Epithelial cell of umbilical artery (primary cell): Measurements from ENCODE around the gene F7. TPM values are rescaled to one million over a fixed set of nuclear protein-coding genes. Genes with fewer than 3 reads are reported as not detected.

Experiments
- total RNA-seq: library from RNA; depleted of rRNA; stranded (reverse); fragments of >200 nt; gene quantifications from 2 replicates; pipeline ENCODE4 v1.2.3, GENCODE V29; 2014

F7 gene
- total RNA-seq, result not detected in 2 replicates

DNA sequence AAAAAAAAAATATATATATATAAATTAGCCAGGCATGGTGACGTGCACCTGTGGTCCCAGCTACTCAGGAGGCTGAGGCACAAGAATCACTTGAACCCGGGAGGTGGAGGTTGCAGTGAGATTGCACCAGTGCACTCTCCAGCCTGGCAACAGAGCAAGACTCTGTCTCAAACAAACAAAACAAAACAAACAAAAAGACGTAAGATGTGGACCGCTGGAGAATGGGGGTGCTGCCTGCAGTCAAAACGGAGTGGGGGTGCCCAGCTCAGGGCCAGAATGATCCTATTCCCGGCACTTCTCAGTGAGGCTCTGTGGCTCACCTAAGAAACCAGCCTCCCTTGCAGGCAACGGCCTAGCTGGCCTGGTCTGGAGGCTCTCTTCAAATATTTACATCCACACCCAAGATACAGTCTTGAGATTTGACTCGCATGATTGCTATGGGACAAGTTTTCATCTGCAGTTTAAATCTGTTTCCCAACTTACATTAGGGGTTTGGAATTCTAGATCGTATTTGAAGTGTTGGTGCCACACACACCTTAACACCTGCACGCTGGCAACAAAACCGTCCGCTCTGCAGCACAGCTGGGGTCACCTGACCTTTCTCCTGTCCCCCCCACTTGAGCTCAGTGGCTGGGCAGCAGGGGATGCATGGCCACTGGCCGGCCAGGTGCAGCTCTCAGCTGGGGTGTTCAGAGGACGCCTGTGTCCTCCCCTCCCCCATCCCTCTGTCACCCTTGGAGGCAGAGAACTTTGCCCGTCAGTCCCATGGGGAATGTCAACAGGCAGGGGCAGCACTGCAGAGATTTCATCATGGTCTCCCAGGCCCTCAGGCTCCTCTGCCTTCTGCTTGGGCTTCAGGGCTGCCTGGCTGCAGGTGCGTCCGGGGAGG lies at the start of gene F7:
Gene F7, plus strand, starts transcription at position 760 of the 889 bp plus-strand sequence. Its CDS starts 51 bp downstream, at position 811.

GRCh38 chr13:113122550-113123225 lies 17.1 kb downstream of the F7 start, which contains the start of gene F10:
Gene F10 (plus strand): TSS chr13:113122799. CDS start chr13:113122856, 57 bp downstream.

GRCh38 chr13:113157929-113158747 lies 52.5 kb downstream of the F7 start, which contains the start of gene PROZ:
Gene PROZ (plus strand): TSS chr13:113158648. CDS start chr13:113158661, 13 bp downstream.

Other genes starting within 250 kb of the F7 start
- gene MCF2L, start 136.6 kb upstream of the F7 start, total RNA-seq, result under 0.01 TPM in 1 of 2 replicates, not detected in the other
- gene F10, start 17.0 kb downstream of the F7 start, total RNA-seq, result not detected in 2 replicates
- gene PROZ, start 52.9 kb downstream of the F7 start, total RNA-seq, result not detected in 2 replicates
- gene PCID2, start 102.9 kb downstream of the F7 start, total RNA-seq, result 65.3 and 90.9 TPM in 2 replicates
- gene CUL4A, start 103.8 kb downstream of the F7 start, total RNA-seq, result 116 and 134 TPM in 2 replicates
- gene LAMP1, start 191.4 kb downstream of the F7 start, total RNA-seq, result 106 and 121 TPM in 2 replicates